ENCODE results near the gene MED9.
"Not testable (repeated sequence)": the region's sequence is repeated elsewhere in the genome, so short reads cannot be mapped to it uniquely, and the experiment has no call there.

Gene MED9, protein sequence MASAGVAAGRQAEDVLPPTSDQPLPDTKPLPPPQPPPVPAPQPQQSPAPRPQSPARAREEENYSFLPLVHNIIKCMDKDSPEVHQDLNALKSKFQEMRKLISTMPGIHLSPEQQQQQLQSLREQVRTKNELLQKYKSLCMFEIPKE

GRCh38 chr17:17476865-17477467 is at the start of gene MED9:
Gene MED9, plus strand, starts transcription at chr17:17477000. Its CDS starts 42 bp downstream, at chr17:17477042.
- DNase-seq: peak; percentile 95

- no peak for DNase-seq
Measured at GRCh38 chr17:17429222-17429621, 47.6 kb upstream of the MED9 start.

DNA sequence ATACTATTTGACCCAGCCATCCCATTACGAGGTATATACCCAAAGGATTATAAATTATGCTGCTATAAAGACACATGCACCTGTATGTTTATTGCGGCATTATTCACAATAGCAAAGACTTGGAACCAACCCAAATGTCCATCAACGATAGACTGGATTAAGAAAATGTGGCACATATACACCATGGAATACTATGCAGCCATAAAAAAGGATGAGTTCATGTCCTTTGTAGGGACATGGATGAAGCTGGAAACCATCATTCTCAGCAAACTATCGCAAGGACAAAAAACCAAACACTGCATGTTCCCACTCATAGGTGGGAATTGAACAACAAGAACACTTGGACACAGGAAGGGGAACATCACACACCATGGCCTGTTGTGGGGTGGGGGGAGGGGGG is 45.9 kb upstream of the MED9 start:
- DNase-seq: not testable (repeated sequence)

GRCh38 chr17:17431605-17432004 is 45.2 kb upstream of the MED9 start:
- no peak for DNase-seq

GRCh38 chr17:17433000-17433703 is 43.6 kb upstream of the MED9 start:
- no peak for DNase-seq

DNA sequence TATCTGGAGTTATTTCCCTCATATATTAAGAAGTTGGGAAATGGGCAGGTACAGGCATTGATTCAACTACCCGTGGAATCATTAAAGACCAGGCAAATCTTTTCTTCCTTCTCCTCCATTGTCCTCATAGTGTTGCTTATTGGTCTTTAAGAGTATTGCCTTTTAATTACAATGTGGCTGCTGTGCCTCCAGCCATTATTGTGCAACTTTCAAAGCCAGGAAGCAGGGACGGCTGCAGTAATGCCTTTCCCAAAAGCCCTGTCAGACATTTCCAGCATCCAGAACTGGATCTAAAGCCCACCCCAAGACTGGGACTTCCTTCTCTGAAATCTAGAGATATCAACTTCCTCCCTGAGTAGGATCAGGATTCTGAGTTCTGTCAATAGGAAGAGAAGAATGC is 42.3 kb upstream of the MED9 start:
- DNase-seq: no peak

- DNase-seq: no peak
Measured at GRCh38 chr17:17435323-17435722, 41.5 kb upstream of the MED9 start.

- DNase-seq: no peak
Measured at GRCh38 chr17:17437461-17437860, 39.3 kb upstream of the MED9 start.

DNA sequence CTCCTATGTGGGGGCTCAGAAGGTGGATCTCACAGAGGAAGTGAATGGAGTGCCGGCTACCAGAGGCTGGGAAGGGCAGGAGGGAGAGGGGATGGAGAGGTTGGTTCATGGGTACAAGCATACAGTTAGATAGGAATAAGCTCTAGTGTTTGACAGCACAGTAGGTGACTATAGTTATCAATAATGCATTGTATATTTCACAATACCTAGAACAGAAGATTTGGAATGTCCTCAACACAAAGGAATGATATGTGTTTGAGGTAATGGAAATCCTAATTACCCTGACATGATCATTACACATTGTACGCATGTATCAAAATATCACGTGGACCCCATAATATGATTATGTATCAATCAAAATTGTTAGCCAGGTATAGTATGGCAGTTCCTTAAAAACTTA is 38.9 kb upstream of the MED9 start:
- DNase-seq: no peak

DNA sequence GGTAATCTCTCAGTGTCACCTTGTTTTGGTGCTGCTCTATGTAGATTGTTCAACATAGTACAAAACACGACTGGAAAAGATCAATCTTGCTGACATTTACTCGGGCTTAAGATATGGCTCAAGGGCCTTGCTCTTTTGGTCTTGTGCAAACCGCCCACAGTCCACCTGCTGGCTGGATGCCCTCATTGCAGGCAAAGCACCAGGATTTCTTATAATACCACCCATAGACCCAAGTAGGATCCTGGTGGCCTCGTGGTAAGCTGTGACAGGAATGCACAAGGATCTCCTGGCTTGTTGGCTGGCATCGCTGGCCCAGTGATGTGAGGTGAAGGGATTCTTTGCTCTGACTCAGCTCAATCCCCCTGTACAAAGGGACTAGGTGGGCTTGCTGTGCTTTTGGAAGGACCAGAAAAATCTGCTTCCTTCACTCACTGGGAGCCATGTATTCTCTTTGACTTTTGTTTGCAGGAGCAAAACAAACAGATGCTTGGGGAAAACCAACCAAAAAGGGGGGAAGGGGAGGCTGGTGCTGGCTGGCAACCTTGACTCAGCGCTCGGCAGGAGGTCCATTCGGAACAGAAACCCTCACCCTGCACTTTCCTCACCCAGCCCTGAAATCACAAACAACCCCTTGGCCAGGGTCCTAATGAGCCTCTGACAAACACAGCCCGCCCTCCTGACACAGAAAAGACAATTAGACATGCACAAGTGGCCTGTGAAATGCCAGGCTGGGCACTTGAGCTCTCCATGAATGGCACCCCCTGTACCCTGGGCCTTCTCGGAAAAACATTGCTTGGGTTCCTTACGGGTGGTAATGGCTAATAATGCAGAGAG is 36.6 kb upstream of the MED9 start:
- DNase-seq: peak; percentile 82

GRCh38 chr17:17440938-17441675 is 35.7 kb upstream of the MED9 start:
- DNase-seq: no peak

DNA sequence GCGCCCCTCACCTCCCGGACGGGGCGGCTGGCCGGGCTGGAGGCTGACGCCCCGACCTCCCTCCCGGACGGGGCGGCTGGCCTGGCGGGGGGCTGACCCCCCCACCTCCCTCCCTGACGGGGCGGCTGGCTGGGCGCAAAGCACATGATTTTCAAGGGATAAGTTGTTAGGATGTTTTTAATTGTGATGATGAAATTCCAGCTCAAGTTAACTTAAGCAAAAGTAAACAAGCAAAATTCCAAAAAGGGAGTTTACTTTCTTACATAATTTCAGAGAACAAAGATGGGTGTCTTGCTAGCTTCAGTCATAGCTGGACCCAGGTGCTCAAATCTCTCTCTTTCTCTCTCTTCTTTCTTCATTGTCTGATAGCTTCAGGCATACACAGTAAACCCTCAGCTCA is 33.6 kb upstream of the MED9 start:
- no peak for DNase-seq

DNA sequence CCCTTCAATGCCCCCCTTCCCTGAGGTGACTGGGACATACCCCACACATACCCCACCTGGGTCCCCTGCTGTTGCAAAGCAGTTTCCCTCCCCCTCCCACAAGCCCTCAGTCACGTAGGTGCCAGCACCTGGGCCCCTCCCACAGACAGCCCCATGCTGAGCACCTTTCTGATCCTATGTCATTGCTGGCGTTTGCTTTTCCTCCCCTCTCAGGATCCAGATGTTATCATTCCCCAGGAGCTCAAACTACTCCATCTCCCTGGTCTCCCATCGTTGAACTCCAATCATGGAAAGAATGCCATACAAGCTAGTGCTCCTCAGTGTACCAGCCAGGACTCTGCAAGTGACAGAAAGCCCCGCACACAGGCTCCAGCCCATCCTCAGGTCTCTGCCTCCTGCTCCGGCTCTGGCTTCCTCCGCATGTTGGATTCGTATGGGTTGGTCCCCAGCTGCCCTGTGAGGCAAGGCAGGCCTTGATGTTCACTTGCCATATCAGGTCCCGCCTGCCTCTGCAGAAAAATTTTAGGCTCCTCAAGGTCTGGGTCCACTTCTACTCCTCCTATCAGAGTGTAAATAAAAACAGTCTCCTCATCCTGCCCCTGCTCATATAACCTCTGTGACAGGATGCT is 31.4 kb upstream of the MED9 start:
- DNase-seq: no peak

DNA sequence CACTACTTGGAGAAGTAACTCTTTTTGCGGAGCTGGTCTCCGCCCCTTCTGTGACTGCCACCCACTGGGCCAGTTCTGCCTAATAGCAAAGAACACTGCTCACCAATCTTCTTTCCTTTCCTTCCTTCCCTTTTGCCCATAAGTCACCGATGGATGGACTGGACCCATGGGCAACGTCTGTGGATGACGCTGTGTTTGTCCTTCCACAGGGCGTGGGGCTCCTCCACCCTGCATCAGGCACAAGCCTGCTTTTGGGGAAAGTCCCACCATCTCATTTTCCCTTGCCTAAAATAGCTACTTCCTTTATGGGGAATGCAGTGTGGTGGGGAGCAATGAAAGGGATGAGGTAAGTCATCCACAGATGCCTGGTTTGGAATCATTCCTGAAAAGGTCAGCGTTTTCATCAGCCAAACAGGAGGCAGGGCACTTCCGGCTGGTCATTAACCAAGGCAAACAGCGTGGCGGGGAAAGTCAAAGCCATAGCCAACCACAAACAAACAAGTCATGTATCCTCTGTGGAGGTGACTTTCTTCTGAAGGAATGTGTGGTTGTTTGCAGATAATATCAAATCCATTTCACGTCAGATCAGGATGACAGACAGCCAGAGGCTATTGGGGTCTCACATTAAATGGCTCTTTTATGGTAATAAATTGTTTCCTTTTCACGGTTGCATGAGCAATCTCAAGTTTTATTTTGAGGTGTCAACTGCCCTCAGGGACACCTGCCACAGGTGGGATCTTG is 30.7 kb upstream of the MED9 start:
- no peak for DNase-seq

DNA sequence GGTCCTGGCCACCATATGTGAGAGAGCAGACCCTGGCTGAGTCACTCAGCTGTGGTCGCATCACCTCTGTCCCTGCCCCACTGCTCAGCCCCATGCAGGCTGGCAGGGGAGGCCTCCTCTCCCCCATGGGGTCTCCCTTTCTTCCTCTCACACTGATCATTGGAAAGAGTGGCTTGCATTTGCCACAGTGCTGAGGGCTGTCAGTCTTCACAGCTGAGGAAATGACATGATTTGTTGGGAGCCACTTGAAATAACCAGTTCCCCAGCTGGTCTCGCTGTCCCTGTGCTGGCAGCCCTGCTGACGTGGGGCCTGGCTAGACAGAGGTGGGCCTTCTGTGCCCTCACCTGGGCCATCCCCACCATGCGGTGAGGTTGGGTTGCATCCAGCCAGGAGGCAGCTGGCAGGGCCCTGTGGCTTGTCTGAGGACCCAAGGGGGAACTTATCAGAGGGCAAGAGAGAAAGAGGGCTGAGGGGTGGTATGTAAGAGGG is 30.1 kb upstream of the MED9 start:
- DNase-seq: no peak

DNA sequence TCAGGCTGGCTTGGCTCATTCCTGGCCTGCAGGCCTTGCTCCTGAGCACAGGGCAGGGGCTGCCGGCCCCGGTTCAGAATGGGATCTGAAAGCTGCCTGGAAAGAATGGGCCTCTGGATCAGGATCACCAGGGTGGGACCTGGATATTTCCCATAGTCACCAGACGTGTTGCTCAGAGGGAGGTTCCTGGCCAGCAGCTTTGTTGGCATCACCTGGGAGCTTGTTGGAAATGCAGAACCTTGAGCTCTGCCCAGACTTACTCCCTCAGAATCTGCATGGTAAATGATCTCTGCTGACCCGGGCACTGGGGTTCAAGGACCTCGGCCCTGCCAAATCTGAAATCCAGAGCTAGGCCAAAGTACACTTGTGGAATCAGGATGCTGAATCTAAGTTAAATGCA is 29.5 kb upstream of the MED9 start:
- DNase-seq: no peak

DNA sequence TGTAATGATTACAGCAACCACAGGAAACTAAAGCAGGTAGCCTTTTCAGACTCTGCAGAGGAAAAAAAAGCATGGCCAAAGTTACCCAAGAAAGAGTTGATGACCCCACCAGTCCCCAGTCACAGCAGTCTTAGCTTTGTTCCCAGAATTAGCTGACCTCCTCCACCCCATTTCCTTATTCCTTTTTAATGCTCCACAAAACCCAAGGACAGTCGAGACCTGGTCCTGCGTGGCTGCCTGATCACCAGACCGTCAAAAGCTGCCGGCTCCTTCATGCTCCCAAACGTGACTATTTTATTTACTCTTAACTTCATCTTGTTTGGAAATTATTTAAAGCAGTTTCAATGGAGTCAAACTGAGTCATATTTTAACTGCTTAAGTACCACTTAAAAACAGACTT is 28.7 kb upstream of the MED9 start:
- no peak for DNase-seq

GRCh38 chr17:17448723-17449122 is 28.1 kb upstream of the MED9 start:
- no peak for DNase-seq

DNA sequence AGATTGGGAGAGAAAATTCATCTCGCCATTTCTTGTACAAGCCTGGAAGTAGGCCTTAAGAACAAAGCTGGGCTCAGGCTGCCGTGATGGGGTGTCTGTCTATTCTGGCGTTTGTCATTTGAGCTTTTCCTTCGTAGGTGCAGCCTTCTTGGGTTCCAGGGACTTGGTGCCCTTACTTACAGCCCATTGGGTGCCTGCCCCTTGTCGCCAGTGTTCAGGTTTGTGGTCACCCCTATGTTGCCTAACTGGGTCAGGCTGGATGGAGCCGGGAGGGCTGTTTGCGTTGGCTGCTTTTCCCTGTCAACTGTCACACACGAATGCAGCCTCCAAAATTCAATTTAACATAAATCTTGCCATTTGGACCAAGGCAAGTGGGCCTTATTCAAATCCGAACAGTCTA is 23.7 kb upstream of the MED9 start:
- no peak for DNase-seq

DNA sequence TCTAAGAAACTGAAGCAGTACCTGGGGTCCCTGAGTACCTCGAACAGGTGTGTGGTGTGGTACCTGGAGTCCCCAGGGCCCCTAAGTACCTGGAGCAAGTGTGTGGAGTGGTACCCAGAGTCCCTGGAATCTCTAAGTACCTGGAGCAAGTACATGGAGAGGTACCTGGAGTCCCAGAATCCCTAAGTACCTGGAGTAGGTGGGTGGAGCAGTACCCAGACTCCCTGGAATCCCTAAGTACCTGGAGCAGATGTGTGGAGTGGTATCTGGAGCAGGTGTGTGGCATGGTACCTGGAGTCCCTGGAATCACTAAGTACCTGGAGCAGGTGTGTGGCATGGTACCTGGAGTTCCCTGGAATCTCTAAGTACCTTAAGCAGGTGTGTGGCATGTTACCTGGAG is 22.5 kb upstream of the MED9 start:
- DNase-seq: no peak

GRCh38 chr17:17454700-17455099 is 22.1 kb upstream of the MED9 start:
- DNase-seq: not testable (repeated sequence)

DNA sequence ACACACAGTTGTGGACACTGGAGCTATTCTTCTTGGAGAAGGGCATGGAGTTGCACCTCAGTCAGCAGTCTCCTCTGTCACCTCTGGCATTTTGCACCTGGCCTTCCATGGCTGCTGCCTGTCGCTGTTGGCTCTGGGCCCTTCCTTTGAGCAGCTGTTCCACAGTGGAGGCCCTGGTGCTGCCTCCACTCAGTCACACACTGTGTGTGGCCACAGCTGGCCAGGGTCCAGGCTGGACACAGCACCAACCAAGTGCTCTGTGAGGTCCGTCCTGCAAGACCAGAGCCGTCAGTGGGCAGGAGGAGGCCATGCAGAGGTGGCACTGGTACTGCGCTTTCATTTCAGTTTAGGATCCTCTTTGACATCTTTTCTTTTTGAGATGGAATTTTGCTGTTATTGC is 21.6 kb upstream of the MED9 start:
- DNase-seq: no peak

All from activated T-cell treated with anti-CD3 and anti-CD28 coated beads, Interleukin-2, amount 50 U/mL, for 1 hour (primary cell).